ENCODE data around the gene GMFB. TPM values are rescaled to one million over a fixed set of nuclear protein-coding genes. Genes with fewer than 3 reads are reported as not detected.

Gene GMFB
- total and polyA plus RNA-seq, 9 of the 15 experiments (the other 6 are each of a cell fraction or from before 2014, with no cell fraction given) = 14.0 to 31.7 (median 20.5) TPM

- POLR2A ChIA-PET = interaction anchor here (0.7 kb wide), 1 partner anchor 16 kb away, joined by 3 read pairs; no protein-coding TSS in a partner anchor
- no peak for TF ChIP-seq POLR2B (IDR thresholded peaks at IDR 0.05; ENCODE audit: low read depth, partially characterized antibody)
- TF ChIP-seq TSC22D4 (tag; IDR thresholded peaks at IDR 0.05) = no peak
- no peak for TF ChIP-seq ZNF398 (CRISPR knock-in tag; IDR thresholded peaks at IDR 0.05)
- TF ChIP-seq ELK1 (CRISPR knock-in tag; IDR thresholded peaks at IDR 0.05) = no peak
- TF ChIP-seq ZHX1 (conservative IDR thresholded peaks at IDR 0.05; ENCODE audit: low read length) = no peak
- 62% methylated on average over 4 of the region's 4 CpGs for WGBS (ENCODE audit: insufficient coverage, low coverage, missing lambda C conversion rate)
- in situ Hi-C loops (cut with MboI) = no loop called here
- Histone ChIP-seq H3K9me1 (ENCODE audit: control insufficient read depth, insufficient read depth, low read length) (no peaks in the 10 kb centered on the region), H3K27ac (ENCODE audit: extremely low read depth, low read depth, low read length) (no peak overlapping the region), H3K27me3 (ENCODE audit: control insufficient read depth in 2 of 2, insufficient read depth in 2 of 2, low read length in 2 of 2) (no peaks in the 10 kb centered on the region), H3K9me3 (replicated peaks; ENCODE audit: control insufficient read depth, insufficient read depth, low read depth, low read length) (no peaks in the 10 kb centered on the region), H3K36me3 (ENCODE audit: control insufficient read depth, insufficient read depth, low read length) (0 out of 3 replicates have a peak, but pooled peaks cover 4% of the 10 kb centered on the region), H3K4me3 (no peak overlapping the region), H2AFZ (ENCODE audit: low read depth, low read length) (no peak overlapping the region), H3K9ac (ENCODE audit: insufficient read depth in 1 of 2, low read depth in 2 of 2, low read length in 2 of 2) (no peak overlapping the region), H3K79me2 (ENCODE audit: control insufficient read depth, insufficient read depth, low read length) (no peaks in the 10 kb centered on the region), H4K20me1 (replicated peaks; ENCODE audit: control insufficient read depth, insufficient read depth, low read length) (no peaks in the 10 kb centered on the region), H3K4me1 (replicated peaks in 1 of 2; ENCODE audit: control insufficient read depth in 2 of 2, insufficient read depth in 2 of 2, low read length in 2 of 2) (no peaks in the 10 kb centered on the region), H3K4me2 (ENCODE audit: insufficient read depth, low read length) (no peak overlapping the region)
- FAIRE-seq = no peak
- no peak for DNase-seq (ENCODE audit: extremely low read depth in 1 of 4, low spot score in 3 of 4)
- intact Hi-C loops (cut with micrococcal nuclease) = no loop called here
- ATAC-seq = no peak
- BruUV-seq (replicated peaks) = no TSS peak
- CTCF ChIA-PET (ENCODE audit: low intra/inter-chr PET ratio) = no interaction called here
Measured at GRCh38 chr14:54471641-54472040, 17.1 kb downstream of the GMFB start.
